ENCODE measurements around the gene POLR1A.

The POLR1A gene

DNA sequence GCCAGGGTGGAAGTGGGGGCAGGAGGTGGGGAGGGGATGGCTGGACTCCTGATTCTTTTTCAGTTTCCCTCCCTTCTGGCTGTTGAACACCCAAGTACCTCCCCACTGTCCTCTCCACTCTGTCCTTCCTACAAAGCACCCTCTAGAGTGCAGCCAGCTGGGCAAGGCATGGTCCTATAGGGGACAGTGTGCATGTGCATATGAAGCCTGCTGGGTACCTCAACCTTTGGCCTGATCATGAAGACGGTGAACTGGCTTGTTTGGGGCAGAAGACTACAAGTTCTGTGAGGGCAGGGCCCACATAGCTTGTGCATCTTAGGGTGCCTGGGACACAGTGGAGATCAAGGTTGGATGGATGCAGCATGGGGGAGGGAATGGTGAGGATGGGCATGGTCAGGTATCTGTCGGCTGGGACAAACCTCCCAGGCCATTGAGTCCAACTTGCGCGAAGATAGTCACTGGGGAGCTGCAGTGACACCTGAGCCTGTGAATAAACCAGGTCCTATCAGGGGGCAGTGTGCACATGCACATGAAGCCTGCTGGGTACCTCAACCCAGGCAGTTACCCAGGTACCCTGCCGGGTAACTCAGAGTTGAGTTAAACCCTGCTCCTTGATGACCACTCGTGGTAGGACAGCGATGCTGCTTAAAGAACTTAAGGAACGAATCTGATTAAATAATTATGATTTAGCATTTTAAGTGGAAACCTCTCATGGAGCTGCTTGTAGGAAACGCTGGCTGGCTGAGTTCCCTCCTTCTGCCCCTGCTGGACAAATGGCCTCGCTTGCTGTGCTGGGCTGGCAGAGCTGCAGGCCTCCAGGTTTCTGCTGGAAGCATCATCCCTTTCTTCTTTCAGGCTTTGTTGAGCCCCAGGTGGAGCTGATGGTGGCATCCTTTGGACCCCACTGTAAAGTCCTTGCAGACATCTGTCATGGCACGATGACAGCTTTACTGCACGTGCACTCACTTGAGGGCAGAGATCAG lies 84.0 kb downstream of the POLR1A start:
- no peaks in the 10 kb centered on the region for H3K9me3 Mint-ChIP-seq
- DNase-seq = no peak
- no peak overlapping the region for H3K4me3 Mint-ChIP-seq
- no peaks in the 10 kb centered on the region for H3K27me3 Mint-ChIP-seq
- no peak overlapping the region for H3K27ac Mint-ChIP-seq
- H3K4me1 Mint-ChIP-seq (ENCODE audit: low read depth) = peaks cover 14% of the 10 kb centered on the region
- peaks cover 35% of the 10 kb centered on the region for H3K36me3 Mint-ChIP-seq (ENCODE audit: low read depth)

- Mint-ChIP-seq H3K4me1 (ENCODE audit: low read depth) (peaks cover 15% of the 10 kb centered on the region), H3K27ac (no peak overlapping the region), H3K27me3 (no peaks in the 10 kb centered on the region), H3K36me3 (ENCODE audit: low read depth) (peaks cover 28% of the 10 kb centered on the region), H3K4me3 (no peak overlapping the region), H3K9me3 (no peaks in the 10 kb centered on the region)
- no peak for DNase-seq
Measured at GRCh38 chr2:86020984-86021383, 84.7 kb downstream of the POLR1A start.

DNA sequence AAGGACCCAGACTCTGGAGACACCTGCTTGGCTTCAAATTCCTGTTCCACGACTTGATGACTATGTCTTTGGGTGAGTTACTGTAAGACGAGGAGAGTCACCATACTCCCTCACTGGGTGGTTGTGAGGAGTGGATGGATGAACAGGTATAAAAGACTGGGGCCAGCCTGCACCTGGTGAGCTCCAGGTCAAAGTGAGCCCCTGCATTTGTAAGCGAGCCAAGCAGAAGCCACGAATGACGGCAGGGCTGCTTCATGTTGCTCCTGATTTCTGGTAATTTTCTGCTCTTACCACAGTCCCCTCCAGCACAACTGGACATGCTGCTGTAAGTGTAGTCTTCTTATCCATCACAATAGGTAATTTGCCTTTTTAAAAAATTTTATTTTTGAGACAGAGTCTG lies 86.6 kb downstream of the POLR1A start:
- peaks cover 6% of the 10 kb centered on the region for H3K9me3 Mint-ChIP-seq
- no peak overlapping the region for H3K4me3 Mint-ChIP-seq
- DNase-seq = no peak
- H3K36me3 Mint-ChIP-seq (ENCODE audit: low read depth) = peaks cover 9% of the 10 kb centered on the region
- H3K27me3 Mint-ChIP-seq = no peaks in the 10 kb centered on the region
- H3K4me1 Mint-ChIP-seq (ENCODE audit: low read depth) = peaks cover 15% of the 10 kb centered on the region
- no peak overlapping the region for H3K27ac Mint-ChIP-seq

DNA sequence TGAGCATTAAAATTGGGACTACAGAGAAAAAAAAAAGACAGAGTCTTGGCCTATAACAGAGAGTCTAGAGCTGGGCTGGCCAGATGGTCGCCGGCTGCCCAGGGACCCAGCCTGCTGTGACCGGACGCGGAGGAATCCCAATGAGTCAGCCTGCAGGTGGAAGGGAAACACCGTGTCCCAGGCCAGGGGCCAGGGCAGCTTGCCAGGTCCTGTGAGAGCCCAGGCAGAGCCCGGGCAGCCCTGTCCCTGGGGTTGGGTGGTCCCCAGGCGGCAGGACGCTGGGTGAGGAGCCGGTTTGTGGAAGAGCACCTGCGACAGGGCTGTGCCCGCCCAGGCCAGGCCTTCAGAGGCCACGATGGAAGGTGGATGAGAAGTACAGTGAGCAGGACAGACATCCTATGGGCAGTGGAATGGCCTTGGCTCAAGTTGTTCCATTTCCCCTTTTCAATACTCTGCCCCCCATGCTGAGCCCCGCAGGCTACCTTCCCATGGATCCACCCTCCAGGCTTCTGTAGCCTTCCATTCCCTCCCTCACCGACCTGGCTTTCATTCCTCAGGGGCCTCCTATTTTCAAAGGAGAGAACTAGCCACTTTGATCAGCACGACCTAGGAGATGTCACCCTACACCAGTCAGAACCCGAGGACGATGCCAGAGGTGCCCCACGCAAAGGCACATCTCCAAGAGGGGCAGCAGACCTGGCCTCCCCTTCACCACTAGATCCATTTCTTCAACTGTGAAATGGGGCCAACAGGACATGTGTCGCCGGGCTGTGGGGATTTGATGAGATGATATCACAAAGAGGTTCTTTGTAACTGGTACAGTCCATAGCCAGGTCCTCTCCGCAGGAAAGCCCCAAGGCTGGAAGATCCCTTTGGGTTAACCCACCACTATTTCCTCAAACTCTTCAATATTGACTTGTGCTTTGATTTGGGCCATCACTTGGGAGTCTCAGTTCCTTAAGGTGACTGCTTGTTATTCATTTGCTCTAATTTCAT lies 87.5 kb downstream of the POLR1A start:
- Mint-ChIP-seq H3K4me3 (no peak overlapping the region), H3K4me1 (ENCODE audit: low read depth) (peaks cover 12% of the 10 kb centered on the region), H3K36me3 (ENCODE audit: low read depth) (peaks cover 6% of the 10 kb centered on the region), H3K27me3 (no peaks in the 10 kb centered on the region), H3K27ac (no peak overlapping the region), H3K9me3 (peaks cover 9% of the 10 kb centered on the region)
- no peak for DNase-seq

DNA sequence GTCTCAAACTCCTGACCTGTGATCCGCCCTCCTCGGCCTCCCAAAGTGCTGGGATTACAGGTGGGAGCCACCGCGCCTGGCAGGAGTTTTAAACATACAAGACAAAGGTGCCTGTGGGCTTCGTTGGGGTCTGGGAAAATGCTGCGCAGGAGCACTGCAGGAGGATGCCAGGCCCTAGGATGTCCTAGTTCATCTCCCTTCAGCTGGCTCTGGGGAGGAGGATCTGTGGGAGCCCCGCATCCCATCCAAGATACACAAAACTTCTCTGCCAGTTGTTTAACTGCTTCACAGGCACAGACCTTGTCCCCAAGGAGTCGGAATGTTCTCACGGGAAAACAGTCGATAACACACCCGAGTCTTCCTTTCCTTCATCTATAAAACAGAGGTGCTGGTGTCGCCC lies 89.1 kb downstream of the POLR1A start:
- Mint-ChIP-seq H3K36me3 (ENCODE audit: low read depth) (peaks cover 2% of the 10 kb centered on the region), H3K27me3 (no peaks in the 10 kb centered on the region), H3K4me1 (ENCODE audit: low read depth) (peaks cover 10% of the 10 kb centered on the region), H3K9me3 (peaks cover 9% of the 10 kb centered on the region), H3K4me3 (no peak overlapping the region), H3K27ac (no peak overlapping the region)
- DNase-seq = no peak

DNA sequence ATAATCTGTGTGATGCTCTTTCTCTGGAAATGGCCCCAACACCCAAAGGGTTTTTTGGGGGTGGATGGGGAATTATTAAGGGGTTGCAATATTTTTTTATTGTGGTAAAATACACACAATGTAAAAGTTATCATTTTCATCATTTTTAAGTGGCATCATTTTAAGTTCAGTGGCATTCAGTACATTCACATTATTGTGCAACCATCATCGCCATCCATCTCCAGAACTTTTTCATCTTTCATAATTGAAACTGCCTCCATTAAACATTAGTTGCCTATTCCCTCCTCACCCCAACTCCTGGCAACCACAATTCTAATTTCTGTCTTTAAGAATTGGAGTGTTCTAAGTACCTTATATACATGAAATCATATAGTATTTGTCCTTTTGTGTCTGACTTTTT lies 90.0 kb downstream of the POLR1A start:
- Mint-ChIP-seq H3K27ac (no peak overlapping the region), H3K36me3 (ENCODE audit: low read depth) (no peaks in the 10 kb centered on the region), H3K9me3 (peaks cover 9% of the 10 kb centered on the region), H3K4me1 (ENCODE audit: low read depth) (peaks cover 10% of the 10 kb centered on the region), H3K27me3 (no peaks in the 10 kb centered on the region), H3K4me3 (no peak overlapping the region)
- no peak for DNase-seq

DNA sequence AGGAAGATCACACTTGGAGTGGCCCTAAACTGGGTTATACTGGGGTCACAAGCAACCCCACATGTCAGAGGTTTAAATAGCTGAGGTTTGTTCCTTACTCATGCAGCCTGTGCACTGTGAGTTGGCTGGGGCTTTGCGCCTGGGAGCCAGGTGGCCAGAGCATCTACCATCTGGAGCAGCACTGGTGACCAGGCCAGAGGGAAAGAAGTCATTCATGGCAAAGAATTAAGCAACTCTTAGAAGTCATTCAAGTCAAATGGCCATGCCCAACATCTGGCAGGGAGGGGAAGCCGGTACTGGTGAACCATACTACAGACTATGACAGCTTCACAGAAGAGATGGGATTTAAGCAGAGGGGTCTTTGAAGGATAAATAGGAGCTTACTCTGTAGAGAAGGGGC lies 90.7 kb downstream of the POLR1A start:
- Mint-ChIP-seq H3K9me3 (peaks cover 9% of the 10 kb centered on the region), H3K36me3 (ENCODE audit: low read depth) (no peaks in the 10 kb centered on the region), H3K27ac (no peak overlapping the region), H3K4me3 (no peak overlapping the region), H3K27me3 (no peaks in the 10 kb centered on the region), H3K4me1 (ENCODE audit: low read depth) (peaks cover 14% of the 10 kb centered on the region)
- peak; percentile 13 for DNase-seq

DNA sequence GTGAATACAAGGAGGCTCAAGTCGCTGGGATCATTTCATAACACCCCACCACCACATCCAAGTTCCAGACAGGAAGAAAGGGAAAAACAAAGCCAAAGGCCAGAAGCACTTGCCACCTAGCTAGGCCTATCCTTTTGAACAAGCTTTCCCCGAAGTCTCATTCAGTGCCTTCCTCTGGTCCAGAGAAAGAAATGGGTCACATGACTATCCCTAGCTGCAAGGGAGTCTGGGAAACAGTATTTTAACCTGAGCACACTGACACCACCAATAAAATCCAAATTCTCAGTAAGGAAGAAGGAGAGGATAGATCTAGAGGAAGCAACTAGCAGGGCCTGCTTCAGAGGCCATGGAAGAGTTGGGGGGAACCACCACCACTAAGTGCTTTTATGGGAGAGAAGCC lies 91.2 kb downstream of the POLR1A start:
- peaks cover 9% of the 10 kb centered on the region for H3K9me3 Mint-ChIP-seq
- peaks cover 14% of the 10 kb centered on the region for H3K4me1 Mint-ChIP-seq (ENCODE audit: low read depth)
- H3K4me3 Mint-ChIP-seq = no peak overlapping the region
- H3K27me3 Mint-ChIP-seq = no peaks in the 10 kb centered on the region
- peak; percentile 12 for DNase-seq
- H3K27ac Mint-ChIP-seq = no peak overlapping the region
- H3K36me3 Mint-ChIP-seq (ENCODE audit: low read depth) = no peaks in the 10 kb centered on the region

GRCh38 chr2:86012007-86012712 lies 93.5 kb downstream of the POLR1A start:
- DNase-seq = no peak
- H3K36me3 Mint-ChIP-seq (ENCODE audit: low read depth) = no peaks in the 10 kb centered on the region
- H3K9me3 Mint-ChIP-seq = peaks cover 11% of the 10 kb centered on the region
- H3K27me3 Mint-ChIP-seq = no peaks in the 10 kb centered on the region
- no peak overlapping the region for H3K4me3 Mint-ChIP-seq
- H3K4me1 Mint-ChIP-seq (ENCODE audit: low read depth) = peaks cover 11% of the 10 kb centered on the region
- H3K27ac Mint-ChIP-seq = no peak overlapping the region

GRCh38 chr2:86011449-86011941 lies 94.2 kb downstream of the POLR1A start:
- no peak for DNase-seq
- no peak overlapping the region for H3K27ac Mint-ChIP-seq
- no peaks in the 10 kb centered on the region for H3K36me3 Mint-ChIP-seq (ENCODE audit: low read depth)
- H3K4me3 Mint-ChIP-seq = no peak overlapping the region
- peaks cover 14% of the 10 kb centered on the region for H3K9me3 Mint-ChIP-seq
- H3K4me1 Mint-ChIP-seq (ENCODE audit: low read depth) = peaks cover 5% of the 10 kb centered on the region
- H3K27me3 Mint-ChIP-seq = no peaks in the 10 kb centered on the region

- Mint-ChIP-seq H3K4me1 (ENCODE audit: low read depth) (peaks cover 5% of the 10 kb centered on the region), H3K27ac (no peak overlapping the region), H3K9me3 (peaks cover 24% of the 10 kb centered on the region), H3K36me3 (ENCODE audit: low read depth) (no peaks in the 10 kb centered on the region), H3K27me3 (no peaks in the 10 kb centered on the region), H3K4me3 (no peak overlapping the region)
- no peak for DNase-seq
Measured at GRCh38 chr2:86010083-86010482, 95.6 kb downstream of the POLR1A start.

- Mint-ChIP-seq H3K9me3 (peaks cover 15% of the 10 kb centered on the region), H3K4me1 (ENCODE audit: low read depth) (peaks cover 5% of the 10 kb centered on the region), H3K36me3 (ENCODE audit: low read depth) (no peaks in the 10 kb centered on the region), H3K27ac (no peak overlapping the region), H3K4me3 (no peak overlapping the region), H3K27me3 (no peaks in the 10 kb centered on the region)
- DNase-seq = no peak
Measured at GRCh38 chr2:86006524-86006923, 99.2 kb downstream of the POLR1A start.

- Mint-ChIP-seq H3K4me1 (ENCODE audit: low read depth) (peaks cover 21% of the 10 kb centered on the region), H3K27ac (no peak overlapping the region), H3K4me3 (no peak overlapping the region), H3K36me3 (ENCODE audit: low read depth) (no peaks in the 10 kb centered on the region), H3K9me3 (peaks cover 15% of the 10 kb centered on the region), H3K27me3 (no peaks in the 10 kb centered on the region)
- DNase-seq = no peak
Measured at GRCh38 chr2:86003967-86004366, 101.7 kb downstream of the POLR1A start.

GRCh38 chr2:86003104-86003503 lies 102.6 kb downstream of the POLR1A start:
- Mint-ChIP-seq H3K4me1 (ENCODE audit: low read depth) (peaks cover 29% of the 10 kb centered on the region), H3K9me3 (peaks cover 15% of the 10 kb centered on the region), H3K36me3 (ENCODE audit: low read depth) (no peaks in the 10 kb centered on the region), H3K4me3 (no peak overlapping the region), H3K27me3 (no peaks in the 10 kb centered on the region), H3K27ac (no peak overlapping the region)
- DNase-seq = no peak

Measured in activated T-cell treated with anti-CD3 and anti-CD28 coated beads, Interleukin-2, amount 50 U/mL, for 24 hours (primary cell).